ENCODE measurements around the gene RDX. TPM values are rescaled to one million over a fixed set of nuclear protein-coding genes. Genes with fewer than 3 reads are reported as not detected.

RDX gene
- total RNA-seq, 4 donors from 2014 or later, result 58.7 to 135 (median 91.6) TPM

DNA sequence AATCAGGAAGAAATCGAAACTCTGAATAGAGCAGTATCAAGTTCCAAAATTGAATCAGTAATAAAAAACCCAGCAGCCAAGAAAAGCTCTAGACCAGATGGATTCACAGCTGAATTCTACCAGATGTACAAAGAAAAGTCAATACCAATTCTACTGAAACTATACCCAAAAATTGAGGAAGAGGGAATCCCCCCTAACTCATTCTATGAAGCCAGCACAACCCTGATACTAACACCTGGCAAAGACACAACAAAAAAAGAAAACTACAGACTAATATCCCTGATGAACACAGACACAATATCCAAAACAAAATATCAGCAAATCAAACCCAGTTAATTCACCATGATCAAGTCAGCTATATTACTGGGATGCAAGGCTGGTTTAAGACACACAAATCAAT is 105.5 kb downstream of the RDX start:
- no peak for DNase-seq (ENCODE audit: low spot score)
- TF ChIP-seq, protein P1, sequence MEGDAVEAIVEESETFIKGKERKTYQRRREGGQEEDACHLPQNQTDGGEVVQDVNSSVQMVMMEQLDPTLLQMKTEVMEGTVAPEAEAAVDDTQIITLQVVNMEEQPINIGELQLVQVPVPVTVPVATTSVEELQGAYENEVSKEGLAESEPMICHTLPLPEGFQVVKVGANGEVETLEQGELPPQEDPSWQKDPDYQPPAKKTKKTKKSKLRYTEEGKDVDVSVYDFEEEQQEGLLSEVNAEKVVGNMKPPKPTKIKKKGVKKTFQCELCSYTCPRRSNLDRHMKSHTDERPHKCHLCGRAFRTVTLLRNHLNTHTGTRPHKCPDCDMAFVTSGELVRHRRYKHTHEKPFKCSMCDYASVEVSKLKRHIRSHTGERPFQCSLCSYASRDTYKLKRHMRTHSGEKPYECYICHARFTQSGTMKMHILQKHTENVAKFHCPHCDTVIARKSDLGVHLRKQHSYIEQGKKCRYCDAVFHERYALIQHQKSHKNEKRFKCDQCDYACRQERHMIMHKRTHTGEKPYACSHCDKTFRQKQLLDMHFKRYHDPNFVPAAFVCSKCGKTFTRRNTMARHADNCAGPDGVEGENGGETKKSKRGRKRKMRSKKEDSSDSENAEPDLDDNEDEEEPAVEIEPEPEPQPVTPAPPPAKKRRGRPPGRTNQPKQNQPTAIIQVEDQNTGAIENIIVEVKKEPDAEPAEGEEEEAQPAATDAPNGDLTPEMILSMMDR (IDR thresholded peaks at IDR 0.05), result no peak
- no peak for ATAC-seq (ENCODE audit: low FRiP score)

DNA sequence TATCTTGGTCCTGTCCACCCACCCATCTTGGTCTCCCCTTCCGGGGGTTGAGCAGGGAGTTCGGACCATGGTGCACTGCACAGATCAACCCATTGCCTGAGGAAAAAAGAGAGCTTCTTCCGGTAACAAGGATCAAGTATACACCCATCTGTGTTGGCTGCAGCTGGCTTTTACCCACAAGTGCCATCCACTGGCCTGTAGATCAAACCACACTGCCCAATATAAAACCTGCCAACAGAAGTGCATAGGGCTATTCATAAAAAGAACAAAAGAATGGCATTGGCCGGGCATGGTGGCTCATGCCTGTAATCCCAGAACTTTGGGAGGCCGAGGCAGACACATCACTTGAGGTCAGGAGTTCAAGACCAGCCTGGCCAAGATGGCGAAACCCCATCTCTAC is 108.7 kb downstream of the RDX start:
- TF ChIP-seq, protein P1 (IDR thresholded peaks at IDR 0.05), result no peak
- ATAC-seq (ENCODE audit: low FRiP score), result no peak
- DNase-seq (ENCODE audit: low spot score), result no peak

DNA sequence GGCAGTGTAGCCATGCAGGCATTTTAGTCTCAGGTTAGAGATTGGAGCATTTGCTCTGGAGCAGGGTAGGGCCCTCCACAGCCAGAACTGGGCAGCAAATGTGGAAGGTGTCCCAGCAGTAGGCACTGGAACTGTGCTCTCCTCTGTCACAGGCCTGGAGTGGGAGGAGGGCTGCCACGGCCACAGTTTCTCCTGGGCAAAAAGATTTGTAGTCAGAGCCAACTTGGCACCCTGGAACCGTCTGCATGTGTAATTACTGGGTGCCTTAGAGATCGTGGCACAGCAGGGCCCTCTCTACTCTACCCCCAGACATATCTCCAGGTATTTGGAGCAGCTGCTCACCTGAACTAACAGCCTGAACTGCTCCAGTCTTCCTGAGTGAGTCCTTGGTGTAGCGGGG is 109.5 kb downstream of the RDX start:
- TF ChIP-seq, protein P1 (IDR thresholded peaks at IDR 0.05), result no peak
- DNase-seq (ENCODE audit: low spot score), result no peak
- no peak for ATAC-seq (ENCODE audit: low FRiP score)

DNA sequence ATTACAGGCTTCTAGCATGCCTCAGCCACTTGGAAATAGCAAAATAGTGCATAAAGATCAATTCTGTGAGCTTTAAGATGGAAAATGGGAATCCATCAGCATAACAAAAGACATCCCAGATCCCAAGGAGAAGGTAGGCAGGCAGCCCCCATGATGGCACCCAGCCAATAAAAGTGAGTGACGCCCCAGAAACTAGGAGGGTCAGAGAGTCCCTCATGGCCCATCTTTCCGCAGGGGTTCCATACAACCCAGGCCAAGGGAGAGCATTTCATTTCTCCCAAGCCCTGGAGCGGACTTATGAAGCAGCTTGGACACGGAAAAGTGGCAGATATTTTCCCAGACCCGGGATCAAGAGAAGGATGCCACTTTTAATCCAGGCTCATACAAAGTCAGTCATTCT is 110.0 kb downstream of the RDX start:
- no peak for DNase-seq (ENCODE audit: low spot score)
- TF ChIP-seq, protein P1 (IDR thresholded peaks at IDR 0.05), result no peak
- no peak for ATAC-seq (ENCODE audit: low FRiP score)

DNA sequence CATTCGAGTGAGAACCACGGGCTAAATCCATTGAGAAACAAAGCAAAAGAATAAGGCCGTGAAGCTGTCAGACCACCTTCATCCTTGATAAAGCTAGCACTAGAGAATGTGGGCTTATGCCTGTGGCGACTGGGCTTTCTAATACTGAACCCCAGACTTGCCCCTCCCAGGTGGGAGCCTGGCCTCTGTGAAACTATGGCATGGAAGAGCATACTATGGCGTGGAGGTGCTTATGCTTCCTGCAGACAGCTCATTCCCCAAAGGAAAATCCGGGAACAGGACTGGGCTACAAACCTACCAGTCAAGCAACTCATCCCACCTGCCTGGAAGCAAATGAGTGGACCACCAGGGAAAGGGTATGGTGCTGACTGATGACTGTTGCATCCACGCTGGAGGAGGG is 110.8 kb downstream of the RDX start:
- DNase-seq (ENCODE audit: low spot score) (no peak), ATAC-seq (ENCODE audit: low FRiP score) (no peak)
- TF ChIP-seq, protein P1 (IDR thresholded peaks at IDR 0.05), result no peak

DNA sequence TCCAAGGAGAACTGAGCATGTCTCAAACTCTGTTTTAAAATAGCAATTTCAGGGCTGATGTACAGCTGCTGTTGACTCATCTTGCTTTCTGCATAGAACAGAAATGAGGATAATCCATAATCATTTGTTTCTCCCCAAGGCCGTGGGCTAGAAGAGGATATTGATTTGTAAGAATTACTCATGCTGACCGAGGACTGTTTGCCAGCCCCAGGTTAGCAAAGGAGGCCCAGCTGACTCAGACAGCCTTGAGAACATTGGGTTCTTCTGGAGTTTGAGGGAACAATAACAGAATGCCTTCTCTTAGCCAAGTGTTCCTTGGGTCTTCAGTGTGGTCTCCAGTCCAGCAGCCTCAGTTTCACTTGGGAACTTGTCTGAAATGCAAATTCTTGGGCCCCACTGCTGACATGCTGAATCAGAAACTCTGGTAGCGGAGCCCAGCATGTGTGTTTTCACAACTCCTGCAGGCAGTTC is 111.3 kb downstream of the RDX start:
- TF ChIP-seq, protein P1 (IDR thresholded peaks at IDR 0.05), result no peak
- no peak for DNase-seq (ENCODE audit: low spot score)
- ATAC-seq (ENCODE audit: low FRiP score), result peak; percentile 26

DNA sequence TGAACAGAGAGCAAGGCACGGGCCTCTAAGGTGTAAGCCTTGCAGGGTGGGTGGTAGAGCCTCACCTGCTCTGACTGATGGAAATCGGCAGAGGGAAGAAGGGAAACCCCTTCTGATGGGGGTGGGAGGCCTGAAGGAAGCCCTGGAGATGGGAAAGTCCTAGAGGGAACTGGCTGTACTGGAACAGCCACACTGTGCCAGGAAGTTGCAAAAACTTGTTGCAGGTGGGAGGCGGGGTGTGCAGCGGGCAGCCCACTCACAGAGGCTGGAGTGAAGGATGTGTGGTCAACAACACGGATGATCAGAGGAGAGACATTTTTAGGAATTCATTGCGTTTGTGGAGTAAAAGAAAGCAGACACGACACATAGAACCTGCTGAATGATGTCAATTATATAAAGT is 112.0 kb downstream of the RDX start:
- TF ChIP-seq, protein P1 (IDR thresholded peaks at IDR 0.05), result no peak
- DNase-seq (ENCODE audit: low spot score) (no peak), ATAC-seq (ENCODE audit: low FRiP score) (no peak)
